K562 (cell line): ENCODE data around the gene RCSD1. TPM values are rescaled to one million over a fixed set of nuclear protein-coding genes. Genes with fewer than 3 reads are reported as not detected.

Experiments used
- ATAC-seq: fragments of 200-7000 bp; cut with Tn5 transposase; 3 replicates; pipeline ENCODE4 v1.9.1; 2020; ENCODE audit warnings: moderate library complexity
- BruUV-seq: library from RNA; stranded (reverse); fragments of 400-500 nt; replicated peaks from 2 replicates; lab custom pipeline; 2021; lab: Mats Ljungman, UMichigan
- CTCF ChIA-PET: fragments of 300-600 bp; formaldehyde crosslinking; extraction: SDS; loops from one replicate; lab custom pipeline; 2021; ENCODE audit warnings: low intra/inter-chr PET ratio; lab: Yijun Ruan, JAX
- POLR2A ChIA-PET: fragments of 300-600, 350-650 bp; sonication (Branson Sonifier 250); formaldehyde crosslinking; extraction: SDS; loops from one replicate; lab custom pipeline; 2021; ENCODE audit warnings: antibody characterized with exemption, inconsistent platforms; lab: Yijun Ruan, JAX
- DNase-seq, 4 experiments: peaks; one replicate each; pipeline versions ENCODE4 v3.0.0 to v3.0.0-alpha.2; 2011 to 2018; ENCODE audit warnings: low spot score in 3 of 4, mixed read lengths in 3 of 4; ENCODE audit errors: extremely low read depth in 1 of 4
- FAIRE-seq: peaks from 2 replicates; lab custom pipeline; 2011; peaks lifted over from hg19 to GRCh38; lab: Jason Lieb, UNC
- H2AFZ ChIP-seq: 2 replicates; pipeline ENCODE4 v1.6.0; 2011; ENCODE audit warnings: low read depth, low read length, control low read depth, inconsistent platforms
- H3K27ac ChIP-seq: fragments of 200-600 bp; 3 replicates; pipeline ENCODE4 v1.8.0; 2011; ENCODE audit warnings: low read depth, mild to moderate bottlenecking, control low read depth, inconsistent platforms, low read length, moderate library complexity, mixed read lengths; ENCODE audit errors: extremely low read depth
- H3K27me3 ChIP-seq, 2 experiments: fragments of 300-600 bp in 1 of 2; 2 replicates in 1 of 2; 3 replicates in 1 of 2; pipeline versions ENCODE4 v1.6.0 to v1.8.0; 2011; ENCODE audit warnings: inconsistent platforms in 2 of 2, low read length in 2 of 2, mild to moderate bottlenecking in 1 of 2, mixed read lengths in 1 of 2, moderate library complexity in 1 of 2; ENCODE audit not compliant: control insufficient read depth in 2 of 2, insufficient read depth in 2 of 2
- H3K36me3 ChIP-seq: fragments of 300-600 bp; 3 replicates; pipeline ENCODE4 v1.8.0; 2011; ENCODE audit warnings: mild to moderate bottlenecking, low read length, inconsistent platforms; ENCODE audit not compliant: control insufficient read depth, insufficient read depth
- H3K4me1 ChIP-seq, 2 experiments: fragments of 200-600 bp in 1 of 2; replicated peaks in 1 of 2; 2 replicates in 1 of 2; 3 replicates in 1 of 2; pipeline versions ENCODE4 v1.5.1 to v1.8.0; 2011; ENCODE audit warnings: inconsistent platforms in 2 of 2, low read length in 2 of 2, mild to moderate bottlenecking in 1 of 2, mixed read lengths in 1 of 2, moderate library complexity in 1 of 2; ENCODE audit not compliant: control insufficient read depth in 2 of 2, insufficient read depth in 2 of 2
- H3K4me2 ChIP-seq: 2 replicates; pipeline ENCODE4 v1.6.1; 2011; ENCODE audit warnings: low read length, control low read depth, inconsistent platforms, mixed read lengths; ENCODE audit not compliant: insufficient read depth
- H3K4me3 ChIP-seq: fragments of 200-600 bp; sonication (generic), shearing (Covaris generic); 2 replicates; pipeline ENCODE4 v1.5.1; 2016; ENCODE audit warnings: control low read depth, inconsistent platforms
- H3K79me2 ChIP-seq: fragments of 200-600 bp; 3 replicates; pipeline ENCODE4 v1.8.0; 2011; ENCODE audit warnings: low read length, inconsistent platforms; ENCODE audit not compliant: control insufficient read depth, insufficient read depth
- H3K9ac ChIP-seq, 2 experiments: 2 replicates each; pipeline versions ENCODE4 v1.6.0 to v1.6.1; 2011; ENCODE audit warnings: low read depth in 2 of 2, low read length in 2 of 2, control low read depth in 1 of 2, inconsistent platforms in 1 of 2, mild to moderate bottlenecking in 1 of 2, mixed read lengths in 1 of 2; ENCODE audit not compliant: insufficient read depth in 1 of 2
- H3K9me1 ChIP-seq: one replicate; pipeline ENCODE4 v1.6.0; 2011; ENCODE audit warnings: inconsistent platforms, mild to moderate bottlenecking, low read length, moderate library complexity; ENCODE audit not compliant: control insufficient read depth, insufficient read depth
- H3K9me3 ChIP-seq: replicated peaks from 2 replicates; pipeline ENCODE4 v1.5.1; 2011; ENCODE audit warnings: low read depth, low read length, inconsistent platforms; ENCODE audit not compliant: control insufficient read depth, insufficient read depth
- H4K20me1 ChIP-seq: replicated peaks from 2 replicates; pipeline ENCODE4 v1.6.1; 2011; ENCODE audit warnings: low read length, inconsistent platforms, mixed read lengths; ENCODE audit not compliant: control insufficient read depth, insufficient read depth
- CBX5 ChIP-seq: IDR thresholded peaks from 2 replicates; pipeline ENCODE4 v1.6.1; 2014; ENCODE audit warnings: low read depth, borderline replicate concordance
- ETV1 ChIP-seq: fragments of 450-650 bp; conservative IDR thresholded peaks from 2 replicates; pipeline ENCODE4 v1.6.1; 2016; ENCODE audit warnings: missing genetic modification characterization, control low read depth, low read depth, missing compliant biosample characterization
- EWSR1 ChIP-seq: fragments of 450-650 bp; IDR thresholded peaks from 2 replicates; pipeline ENCODE4 v1.6.1; 2018; ENCODE audit warnings: borderline replicate concordance, mild to moderate bottlenecking, low read depth, moderate library complexity; ENCODE audit not compliant: partially characterized antibody
- FOXK2 ChIP-seq, 2 experiments: fragments of 450-650 bp; IDR thresholded peaks in 1 of 2; conservative IDR thresholded peaks in 1 of 2; 2 replicates each; pipeline ENCODE4 v1.6.1; 2016; ENCODE audit warnings: low read depth in 2 of 2, mild to moderate bottlenecking in 1 of 2
- FUS ChIP-seq: fragments of 200-400 bp; formaldehyde crosslinking; optimal IDR thresholded peaks from 2 replicates; pipeline ENCODE3; 2017; ENCODE audit warnings: low read depth, low read length
- HDAC1 ChIP-seq, 2 experiments: fragments of 450-650 bp; IDR thresholded peaks; 2 replicates each; pipeline ENCODE4 v1.6.1; 2016 to 2017; ENCODE audit warnings: inconsistent platforms in 1 of 2, mild to moderate bottlenecking in 1 of 2, moderate library complexity in 1 of 2
- JUND ChIP-seq, 2 experiments: IDR thresholded peaks; 2 replicates in 1 of 2; 3 replicates in 1 of 2; pipeline ENCODE4 v1.6.1; 2011; ENCODE audit warnings: borderline replicate concordance in 2 of 2, low read depth in 2 of 2, low read length in 2 of 2, improper control_type of control experiment in 1 of 2, missing biosample characterization in 1 of 2, missing genetic modification characterization in 1 of 2, missing genetic modification reagents in 1 of 2
- KDM1A ChIP-seq, 2 experiments: fragments of 450-650 bp; IDR thresholded peaks; 2 replicates each; pipeline ENCODE4 v1.6.1; 2016; ENCODE audit warnings: mild to moderate bottlenecking in 2 of 2
- KDM2B ChIP-seq: fragments of 250-450 bp; sonication (Bioruptor Pico); IDR thresholded peaks from 2 replicates; pipeline ENCODE4 v1.8.0; 2021; ENCODE audit warnings: mild to moderate bottlenecking, moderate library complexity
- SMARCA4 ChIP-seq: fragments of 450-650 bp; IDR thresholded peaks from 2 replicates; pipeline ENCODE4 v1.6.1; 2016
- SREBF1 ChIP-seq: fragments of 150-350 bp; IDR thresholded peaks from 2 replicates; pipeline ENCODE4 v1.6.1; 2014; ENCODE audit warnings: antibody characterized with exemption, low read depth, low read length, borderline replicate concordance
- TFAP4 ChIP-seq: sonication (generic); formaldehyde crosslinking; IDR thresholded peaks from 2 replicates; pipeline ENCODE4 v1.8.0; 2022; ENCODE audit warnings: missing genetic modification reagents, mild to moderate bottlenecking, moderate library complexity, borderline replicate concordance
- TRIM25 ChIP-seq: fragments of 450-650 bp; IDR thresholded peaks from 2 replicates; pipeline ENCODE4 v1.7.0; 2016; ENCODE audit warnings: borderline replicate concordance
- ZBTB9 ChIP-seq: fragments of 450-650 bp; formaldehyde crosslinking; IDR thresholded peaks from 2 replicates; pipeline ENCODE4 v1.4.0; 2020; ENCODE audit warnings: mild to moderate bottlenecking, moderate library complexity
- WGBS: fragments of 100-300 bp; shearing (Covaris generic); methylation state at CpG from one replicate; pipeline ENCODE4 v1.1.6; 2016; ENCODE audit warnings: low coverage, mixed read lengths; ENCODE audit not compliant: insufficient coverage; ENCODE audit errors: missing lambda C conversion rate; 5-methylcytosine and 5-hydroxymethylcytosine counted together
- in situ Hi-C: fragments of 300-500 bp; cut with MboI; formaldehyde crosslinking; loops from 4 replicates; pipeline ENCODE4 v1.15.0; 2018; ENCODE audit warnings: inconsistent platforms, mixed read lengths
- intact Hi-C: fragments of 100-400 bp; cut with micrococcal nuclease; formaldehyde crosslinking; loops from 2 replicates; pipeline ENCODE4 v1.14.2; 2022
- polyA plus RNA-seq, 8 experiments: library from polyadenylated mRNA; depleted of rRNA in 4 of 8; stranded (reverse) in 5 of 8; unstranded in 3 of 8; fragments of >200 nt; fragmentation: Nextera tagmentation in 2 of 8; fragmentation: Illumina TruSeq in 1 of 8; extraction: Ambion mirVana in 2 of 8; extraction: Trizol in 1 of 8; gene quantifications; 2 replicates each; pipeline versions ENCODE4 v1.2.1 to v1.2.3, GENCODE V29; 2011 to 2014; ENCODE audit warnings: inconsistent platforms in 1 of 8, missing spikeins in 1 of 8
- total RNA-seq, 7 experiments: library from RNA; depleted of rRNA in 6 of 7; stranded (reverse); fragments of >200 nt in 6 of 7; fragmentation: Illumina TruSeq in 2 of 7; extraction: Trizol in 2 of 7; gene quantifications; 2 replicates each; pipeline versions ENCODE4 v1.2.1 to v1.2.3, GENCODE V29; 2011 to 2021; ENCODE audit warnings: low replicate concordance in 1 of 7
- TF ChIP-seq, protein P1 (sequence below), 2 experiments: fragments of 450-650 bp in 1 of 2; sonication (generic) in 1 of 2; formaldehyde crosslinking; conservative IDR thresholded peaks; 2 replicates each; pipeline versions ENCODE4 v1.4.0 to v1.8.1; 2020 to 2022; ENCODE audit warnings: mild to moderate bottlenecking in 1 of 2, missing genetic modification reagents in 1 of 2

Gene RCSD1
- total and polyA plus RNA-seq, 9 of the 15 experiments (the other 6 are each of a cell fraction or from before 2014, with no cell fraction given): 7.8 to 69.8 (median 45.3) TPM

- no peaks in the 10 kb centered on the region for H3K27me3 ChIP-seq
- intact Hi-C loops: no loop called here
- H3K4me3 ChIP-seq: no peak overlapping the region
- H3K4me2 ChIP-seq: peak overlapping the region; percentile 48
- 16% methylated on average over 7 of the region's 7 CpGs for WGBS
- H3K4me1 ChIP-seq: peaks cover 9 to 38% of the 10 kb centered on the region in 2 experiments; a peak in 4 of 5 replicates
- in situ Hi-C loops: no loop called here
- TSS peak; percentile 2 for BruUV-seq
- H3K36me3 ChIP-seq: peaks cover 60% of the 10 kb centered on the region
- DNase-seq (peak in 2 of 4 experiments; percentile 63 to 79), ATAC-seq (peak; percentile 75), FAIRE-seq (peak; percentile 79)
- ChIA-PET POLR2A (interaction anchor here (0.5 to 6.9 kb wide), 3 partner anchors 9 to 26 kb away, joined by 3 to 93 read pairs (median 11); partner anchors contain the start of gene RCSD1), CTCF (no interaction called here)
- H2AFZ ChIP-seq: peak overlapping the region; percentile 4; the same call in 1 of the 2 replicates
- H3K9me3 ChIP-seq: no peaks in the 10 kb centered on the region
- peak overlapping the region; percentile 57 for H3K27ac ChIP-seq
- H4K20me1 ChIP-seq: 0 out of 2 replicates have a peak, but pooled peaks cover 7% of the 10 kb centered on the region
- peak overlapping the region; percentile 10 to 18; a peak in 2 of 4 replicates for H3K9ac ChIP-seq
- no peaks in the 10 kb centered on the region for H3K9me1 ChIP-seq
- H3K79me2 ChIP-seq: peaks cover 29% of the 10 kb centered on the region
- TF ChIP-seq TRIM25: no peak
- TF ChIP-seq JUND (IDR thresholded peaks at IDR 0.05; ENCODE audit: borderline replicate concordance, low read depth, low read length): peak; percentile 24; the same call in 1 of the 2 replicates
- 0 out of 3 replicates have a peak, but pooled peaks have one; percentile 39 for TF ChIP-seq JUND (tag; IDR thresholded peaks at IDR 0.05; ENCODE audit: borderline replicate concordance, low read depth, low read length)
- no peak for TF ChIP-seq EWSR1
- no peak for TF ChIP-seq CBX5
- TF ChIP-seq KDM1A (IDR thresholded peaks at IDR 0.05): peak; percentile 60 to 61; a peak in 2 of 4 replicates
- 0 out of 4 replicates have a peak, but pooled peaks of 1 of the 2 experiments have one; percentile 26 for TF ChIP-seq FOXK2 (conservative IDR thresholded peaks at IDR 0.05 in 1 of 2, IDR thresholded peaks at IDR 0.05 in 1 of 2; ENCODE audit: low read depth in 2 of 2)
- TF ChIP-seq SREBF1: no peak
- TF ChIP-seq, protein P1, sequence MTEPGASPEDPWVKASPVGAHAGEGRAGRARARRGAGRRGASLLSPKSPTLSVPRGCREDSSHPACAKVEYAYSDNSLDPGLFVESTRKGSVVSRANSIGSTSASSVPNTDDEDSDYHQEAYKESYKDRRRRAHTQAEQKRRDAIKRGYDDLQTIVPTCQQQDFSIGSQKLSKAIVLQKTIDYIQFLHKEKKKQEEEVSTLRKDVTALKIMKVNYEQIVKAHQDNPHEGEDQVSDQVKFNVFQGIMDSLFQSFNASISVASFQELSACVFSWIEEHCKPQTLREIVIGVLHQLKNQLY (CRISPR knock-in tag; conservative IDR thresholded peaks at IDR 0.05): no peak
- TF ChIP-seq KDM2B: no peak
- peak in 1 of 2 experiments; percentile 54; a peak in 2 of 4 replicates for TF ChIP-seq HDAC1 (IDR thresholded peaks at IDR 0.05)
- TF ChIP-seq SMARCA4: peak; percentile 57
- no peak for TF ChIP-seq ETV1 (tag)
- peak; percentile 43; the same call in 1 of the 2 replicates for TF ChIP-seq TFAP4 (CRISPR knock-in tag)
- TF ChIP-seq ZBTB9 (CRISPR knock-in tag): 0 out of 2 replicates have a peak, but pooled peaks have one; percentile 29
- no peak for TF ChIP-seq FUS
Observed at GRCh38 chr1:167641786-167642500, 11.9 kb downstream of the RCSD1 start.
